ENCODE data around the gene AHNAK. TPM values are rescaled to one million over a fixed set of nuclear protein-coding genes. Genes with fewer than 3 reads are reported as not detected.
"Not testable (repeated sequence)": the region's sequence is repeated elsewhere in the genome, so short reads cannot be mapped to it uniquely, and the experiment has no call there.

AHNAK gene
- total RNA-seq, 3 donors from 2014 or later (not counting 1 experiment from before 2014, with no cell fraction given), result 623 to 740 (median 677) TPM

GRCh38 chr11:62588966-62589637 is 42.5 kb upstream of the AHNAK start:
- H3K9me3 ChIP-seq (ENCODE audit: control insufficient read depth, insufficient read depth, low read length), result no peaks in the 10 kb centered on the region
- Mint-ChIP-seq H3K9me3 (no peaks in the 10 kb centered on the region), H3K27me3 (ENCODE audit: low read depth in 2 of 2) (no peaks in the 10 kb centered on the region), H3K27ac (peak overlapping the region in 1 of 2 donors; percentile 97), H3K4me1 (peaks cover 27 to 34% of the 10 kb centered on the region in 2 donors), H3K36me3 (no peaks in the 10 kb centered on the region), H3K4me3 (peak overlapping the region; percentile 98)
- H3K36me3 ChIP-seq (ENCODE audit: control insufficient read depth, insufficient read depth, low read length), result peaks cover 23% of the 10 kb centered on the region
- peak in 1 of 2 donors; percentile 43 for DNase-seq
- 79% methylated on average over 15 of the region's 18 CpGs for WGBS (ENCODE audit: insufficient coverage)
- intact Hi-C loops (cut with micrococcal nuclease), result no loop called here
- no peaks in the 10 kb centered on the region for H3K27me3 ChIP-seq (ENCODE audit: control insufficient read depth, insufficient read depth, low read length)
- no peak overlapping the region for H3K4me3 ChIP-seq (ENCODE audit: low read length)
- TF ChIP-seq, protein P1, sequence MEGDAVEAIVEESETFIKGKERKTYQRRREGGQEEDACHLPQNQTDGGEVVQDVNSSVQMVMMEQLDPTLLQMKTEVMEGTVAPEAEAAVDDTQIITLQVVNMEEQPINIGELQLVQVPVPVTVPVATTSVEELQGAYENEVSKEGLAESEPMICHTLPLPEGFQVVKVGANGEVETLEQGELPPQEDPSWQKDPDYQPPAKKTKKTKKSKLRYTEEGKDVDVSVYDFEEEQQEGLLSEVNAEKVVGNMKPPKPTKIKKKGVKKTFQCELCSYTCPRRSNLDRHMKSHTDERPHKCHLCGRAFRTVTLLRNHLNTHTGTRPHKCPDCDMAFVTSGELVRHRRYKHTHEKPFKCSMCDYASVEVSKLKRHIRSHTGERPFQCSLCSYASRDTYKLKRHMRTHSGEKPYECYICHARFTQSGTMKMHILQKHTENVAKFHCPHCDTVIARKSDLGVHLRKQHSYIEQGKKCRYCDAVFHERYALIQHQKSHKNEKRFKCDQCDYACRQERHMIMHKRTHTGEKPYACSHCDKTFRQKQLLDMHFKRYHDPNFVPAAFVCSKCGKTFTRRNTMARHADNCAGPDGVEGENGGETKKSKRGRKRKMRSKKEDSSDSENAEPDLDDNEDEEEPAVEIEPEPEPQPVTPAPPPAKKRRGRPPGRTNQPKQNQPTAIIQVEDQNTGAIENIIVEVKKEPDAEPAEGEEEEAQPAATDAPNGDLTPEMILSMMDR (IDR thresholded peaks at IDR 0.05), result no peak
- peaks cover 32% of the 10 kb centered on the region for H3K4me1 ChIP-seq (ENCODE audit: control insufficient read depth, insufficient read depth, low read length)
- no peak overlapping the region for H3K27ac ChIP-seq (ENCODE audit: low read length)
- no peak for ATAC-seq

- H3K9me3 ChIP-seq (ENCODE audit: control insufficient read depth, insufficient read depth, low read length); H3K27me3 ChIP-seq (ENCODE audit: control insufficient read depth, insufficient read depth, low read length); H3K9me3 Mint-ChIP-seq; H3K27me3 Mint-ChIP-seq (ENCODE audit: low read depth in 2 of 2); ATAC-seq; H3K4me1 Mint-ChIP-seq; H3K27ac ChIP-seq (ENCODE audit: low read length); H3K4me3 Mint-ChIP-seq; H3K4me1 ChIP-seq (ENCODE audit: control insufficient read depth, insufficient read depth, low read length); intact Hi-C loops (cut with micrococcal nuclease); H3K4me3 ChIP-seq (ENCODE audit: low read length); DNase-seq; H3K36me3 Mint-ChIP-seq; H3K27ac Mint-ChIP-seq: not testable (repeated sequence)
- 98% methylated on average over 7 of the region's 7 CpGs for WGBS (ENCODE audit: insufficient coverage)
- H3K36me3 ChIP-seq (ENCODE audit: control insufficient read depth, insufficient read depth, low read length), result peaks cover 30% of the 10 kb centered on the region
Measured at GRCh38 chr11:62585356-62585755, 38.8 kb upstream of the AHNAK start.

DNA sequence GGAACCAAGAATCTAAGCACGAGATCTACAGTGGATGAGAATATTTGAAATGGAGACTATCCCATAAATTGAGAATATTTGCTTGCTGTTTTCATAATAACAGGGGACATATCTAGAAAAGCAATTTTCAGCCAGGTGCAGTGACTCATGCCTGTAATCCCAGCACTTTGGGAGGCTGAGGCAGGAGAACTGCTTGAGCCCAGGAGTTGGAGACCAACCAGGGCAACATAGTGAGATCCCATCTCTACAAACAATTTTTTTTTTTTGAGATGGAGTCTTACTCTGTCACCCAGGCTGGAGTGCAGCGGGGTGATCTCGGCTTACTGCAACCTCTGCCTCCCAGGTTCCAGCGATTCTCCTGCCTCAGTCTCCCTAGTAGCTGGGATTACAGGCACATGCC is 35.1 kb upstream of the AHNAK start:
- H3K9me3 ChIP-seq (ENCODE audit: control insufficient read depth, insufficient read depth, low read length); H3K36me3 Mint-ChIP-seq; ATAC-seq; H3K4me1 Mint-ChIP-seq; H3K27ac ChIP-seq (ENCODE audit: low read length); H3K9me3 Mint-ChIP-seq; H3K27ac Mint-ChIP-seq; DNase-seq; intact Hi-C loops (cut with micrococcal nuclease); H3K27me3 Mint-ChIP-seq (ENCODE audit: low read depth in 2 of 2); H3K4me1 ChIP-seq (ENCODE audit: control insufficient read depth, insufficient read depth, low read length); H3K4me3 Mint-ChIP-seq; H3K27me3 ChIP-seq (ENCODE audit: control insufficient read depth, insufficient read depth, low read length); H3K4me3 ChIP-seq (ENCODE audit: low read length): not testable (repeated sequence)
- peaks cover 36% of the 10 kb centered on the region for H3K36me3 ChIP-seq (ENCODE audit: control insufficient read depth, insufficient read depth, low read length)
- 97% methylated on average over 4 of the region's 4 CpGs for WGBS (ENCODE audit: insufficient coverage)

DNA sequence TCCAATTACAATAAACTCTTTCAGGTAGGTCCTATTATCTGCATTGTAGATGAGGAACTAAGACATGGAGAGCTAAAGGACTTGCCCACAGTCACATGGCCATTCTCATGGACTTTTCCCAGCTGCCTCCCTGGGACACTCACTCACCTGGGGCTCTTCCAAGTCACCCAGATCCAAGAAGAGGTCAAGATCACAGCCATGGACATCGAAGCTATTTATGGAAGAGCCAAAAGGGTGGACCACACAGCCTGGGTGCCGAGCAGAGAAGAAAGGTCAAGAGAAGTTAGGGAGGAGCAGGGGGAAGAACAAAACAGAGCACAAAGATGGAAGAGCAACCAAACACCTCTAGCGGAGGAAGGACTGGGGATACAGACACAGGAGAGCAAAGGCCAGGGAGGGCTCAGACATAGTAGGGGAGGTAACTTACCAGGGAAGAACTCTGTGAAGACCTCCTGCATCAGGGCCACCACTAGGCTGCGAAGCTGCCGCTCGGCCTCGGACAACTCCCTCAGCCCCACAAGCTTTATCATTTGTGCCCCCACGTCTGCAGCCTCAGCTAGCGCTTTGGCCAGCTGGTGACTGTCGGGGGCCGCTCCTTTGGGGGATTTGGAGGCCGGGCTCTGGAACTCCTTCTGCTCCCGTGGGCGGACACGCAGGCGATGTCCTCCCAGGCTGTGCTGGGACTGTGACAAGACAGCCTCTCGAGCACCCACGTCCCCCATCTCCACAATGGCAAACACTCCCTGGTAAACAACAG is 34.5 kb upstream of the AHNAK start:
- H3K4me1 ChIP-seq (ENCODE audit: control insufficient read depth, insufficient read depth, low read length), result no peaks in the 10 kb centered on the region
- intact Hi-C loops (cut with micrococcal nuclease), result no loop called here
- H3K9me3 Mint-ChIP-seq, result no peaks in the 10 kb centered on the region
- TF ChIP-seq, protein P1 (IDR thresholded peaks at IDR 0.05), result no peak
- no peaks in the 10 kb centered on the region for H3K4me1 Mint-ChIP-seq
- DNase-seq, result no peak
- no peak overlapping the region for H3K4me3 Mint-ChIP-seq
- H3K4me3 ChIP-seq (ENCODE audit: low read length), result no peak overlapping the region
- peaks cover 38% of the 10 kb centered on the region for H3K36me3 ChIP-seq (ENCODE audit: control insufficient read depth, insufficient read depth, low read length)
- 96% methylated on average over 18 of the region's 18 CpGs for WGBS (ENCODE audit: insufficient coverage)
- no peak overlapping the region for H3K27ac ChIP-seq (ENCODE audit: low read length)
- ATAC-seq, result no peak
- H3K36me3 Mint-ChIP-seq, result no peaks in the 10 kb centered on the region
- no peaks in the 10 kb centered on the region for H3K27me3 Mint-ChIP-seq (ENCODE audit: low read depth in 2 of 2)
- no peak overlapping the region for H3K27ac Mint-ChIP-seq
- H3K27me3 ChIP-seq (ENCODE audit: control insufficient read depth, insufficient read depth, low read length), result no peaks in the 10 kb centered on the region
- no peaks in the 10 kb centered on the region for H3K9me3 ChIP-seq (ENCODE audit: control insufficient read depth, insufficient read depth, low read length)
